ENCODE measurements around the gene RASEF. TPM values are rescaled to one million over a fixed set of nuclear protein-coding genes. Genes with fewer than 3 reads are reported as not detected.
"Not testable (repeated sequence)": the region's sequence is repeated elsewhere in the genome, so short reads cannot be mapped to it uniquely, and the experiment has no call there.

The RASEF gene
- polyA plus RNA-seq (2013, experiment 1 of 2) = not detected
- 0.15 TPM for polyA plus RNA-seq (2013, experiment 2 of 2)

GRCh38 chr9:83062651-83063527, at the start of gene RASEF:
TSS of gene RASEF (minus strand) at chr9:83063142. CDS start at chr9:83062867, 275 bp downstream.
- no peak within 1 kb of the TSS for H3K27ac ChIP-seq (ENCODE audit: low read depth, low read length, severe bottlenecking)
- 1% methylated on average over 67 to 76 of the region's 99 CpGs for WGBS, 2 experiments (ENCODE audit: insufficient coverage in 2 of 2)
- H3K4me1 ChIP-seq (ENCODE audit: control insufficient read depth, insufficient read depth, low read length, poor library complexity, severe bottlenecking) = peaks cover 7% of the 10 kb centered on the region
- no peaks in the 10 kb centered on the region for H3K9me3 ChIP-seq (ENCODE audit: control insufficient read depth, low read length)
- H3K4me3 ChIP-seq (ENCODE audit: extremely low read depth, insufficient read depth, low read length, poor library complexity, severe bottlenecking) = peak within 1 kb of the TSS; percentile 39
- no peaks in the 10 kb centered on the region for H3K36me3 ChIP-seq (ENCODE audit: control insufficient read depth, insufficient read depth, low read length)

GRCh38 chr9:83111169-83111568, 48.2 kb upstream of the RASEF start:
- Histone ChIP-seq H3K9me3 (ENCODE audit: control insufficient read depth, low read length) (no peaks in the 10 kb centered on the region), H3K4me1 (ENCODE audit: control insufficient read depth, insufficient read depth, low read length, poor library complexity, severe bottlenecking) (no peaks in the 10 kb centered on the region), H3K4me3 (ENCODE audit: extremely low read depth, insufficient read depth, low read length, poor library complexity, severe bottlenecking) (no peak overlapping the region), H3K36me3 (ENCODE audit: control insufficient read depth, insufficient read depth, low read length) (no peaks in the 10 kb centered on the region), H3K27ac (ENCODE audit: low read depth, low read length, severe bottlenecking) (no peak overlapping the region)
- no CpG with 5 or more reads among the region's 3 CpGs for WGBS, 2 experiments (ENCODE audit: insufficient coverage in 2 of 2)

- 83 to 93% methylated on average over 2 of the region's 3 CpGs for WGBS, 2 experiments (ENCODE audit: insufficient coverage in 2 of 2)
Measured at GRCh38 chr9:83109296-83109695, 46.4 kb upstream of the RASEF start.

GRCh38 chr9:83108208-83108607, 45.3 kb upstream of the RASEF start:
- Histone ChIP-seq H3K4me3 (ENCODE audit: extremely low read depth, insufficient read depth, low read length, poor library complexity, severe bottlenecking) (no peak overlapping the region), H3K4me1 (ENCODE audit: control insufficient read depth, insufficient read depth, low read length, poor library complexity, severe bottlenecking) (no peaks in the 10 kb centered on the region), H3K36me3 (ENCODE audit: control insufficient read depth, insufficient read depth, low read length) (no peaks in the 10 kb centered on the region), H3K27ac (ENCODE audit: low read depth, low read length, severe bottlenecking) (no peak overlapping the region), H3K9me3 (ENCODE audit: control insufficient read depth, low read length) (no peaks in the 10 kb centered on the region)

More at GRCh38 chr9:83109296-83109695, 46.4 kb upstream of the RASEF start:
- H3K4me3 ChIP-seq (ENCODE audit: extremely low read depth, insufficient read depth, low read length, poor library complexity, severe bottlenecking) = no peak overlapping the region
- H3K4me1 ChIP-seq (ENCODE audit: control insufficient read depth, insufficient read depth, low read length, poor library complexity, severe bottlenecking) = no peaks in the 10 kb centered on the region
- H3K36me3 ChIP-seq (ENCODE audit: control insufficient read depth, insufficient read depth, low read length) = no peaks in the 10 kb centered on the region
- H3K9me3 ChIP-seq (ENCODE audit: control insufficient read depth, low read length) = no peaks in the 10 kb centered on the region
- H3K27ac ChIP-seq (ENCODE audit: low read depth, low read length, severe bottlenecking) = no peak overlapping the region

- no peaks in the 10 kb centered on the region for H3K4me1 ChIP-seq (ENCODE audit: control insufficient read depth, insufficient read depth, low read length, poor library complexity, severe bottlenecking)
- WGBS, 2 experiments (ENCODE audit: insufficient coverage in 2 of 2) = 83 to 94% methylated on average over 2 of the region's 2 CpGs
- H3K9me3 ChIP-seq (ENCODE audit: control insufficient read depth, low read length) = no peaks in the 10 kb centered on the region
- no peaks in the 10 kb centered on the region for H3K36me3 ChIP-seq (ENCODE audit: control insufficient read depth, insufficient read depth, low read length)
- no peak overlapping the region for H3K4me3 ChIP-seq (ENCODE audit: extremely low read depth, insufficient read depth, low read length, poor library complexity, severe bottlenecking)
- no peak overlapping the region for H3K27ac ChIP-seq (ENCODE audit: low read depth, low read length, severe bottlenecking)
Measured at GRCh38 chr9:83106772-83107171, 43.8 kb upstream of the RASEF start.

GRCh38 chr9:83106263-83106662, 43.3 kb upstream of the RASEF start:
- no peaks in the 10 kb centered on the region for H3K4me1 ChIP-seq (ENCODE audit: control insufficient read depth, insufficient read depth, low read length, poor library complexity, severe bottlenecking)
- H3K4me3 ChIP-seq (ENCODE audit: extremely low read depth, insufficient read depth, low read length, poor library complexity, severe bottlenecking) = no peak overlapping the region
- no peaks in the 10 kb centered on the region for H3K9me3 ChIP-seq (ENCODE audit: control insufficient read depth, low read length)
- no peak overlapping the region for H3K27ac ChIP-seq (ENCODE audit: low read depth, low read length, severe bottlenecking)
- H3K36me3 ChIP-seq (ENCODE audit: control insufficient read depth, insufficient read depth, low read length) = no peaks in the 10 kb centered on the region
- WGBS, 2 experiments (ENCODE audit: insufficient coverage in 2 of 2) = 64 to 92% methylated on average over 1 of the region's 1 CpG

- Histone ChIP-seq H3K9me3 (ENCODE audit: control insufficient read depth, low read length) (no peaks in the 10 kb centered on the region), H3K27ac (ENCODE audit: low read depth, low read length, severe bottlenecking) (no peak overlapping the region), H3K4me3 (ENCODE audit: extremely low read depth, insufficient read depth, low read length, poor library complexity, severe bottlenecking) (no peak overlapping the region), H3K36me3 (ENCODE audit: control insufficient read depth, insufficient read depth, low read length) (no peaks in the 10 kb centered on the region), H3K4me1 (ENCODE audit: control insufficient read depth, insufficient read depth, low read length, poor library complexity, severe bottlenecking) (no peaks in the 10 kb centered on the region)
- 100% methylated on average over 1 to 4 of the region's 4 CpGs for WGBS, 2 experiments (ENCODE audit: insufficient coverage in 2 of 2)
Measured at GRCh38 chr9:83097633-83098032, 34.7 kb upstream of the RASEF start.

- not testable (repeated sequence) for H3K36me3 ChIP-seq (ENCODE audit: control insufficient read depth, insufficient read depth, low read length); H3K9me3 ChIP-seq (ENCODE audit: control insufficient read depth, low read length); H3K27ac ChIP-seq (ENCODE audit: low read depth, low read length, severe bottlenecking); H3K4me3 ChIP-seq (ENCODE audit: extremely low read depth, insufficient read depth, low read length, poor library complexity, severe bottlenecking); H3K4me1 ChIP-seq (ENCODE audit: control insufficient read depth, insufficient read depth, low read length, poor library complexity, severe bottlenecking)
- WGBS, 2 experiments (ENCODE audit: insufficient coverage in 2 of 2) = 96 to 97% methylated on average over 16 to 20 of the region's 24 CpGs
Measured at GRCh38 chr9:83093311-83093710, 30.4 kb upstream of the RASEF start.

- Histone ChIP-seq H3K36me3 (ENCODE audit: control insufficient read depth, insufficient read depth, low read length) (no peaks in the 10 kb centered on the region), H3K4me1 (ENCODE audit: control insufficient read depth, insufficient read depth, low read length, poor library complexity, severe bottlenecking) (no peaks in the 10 kb centered on the region), H3K4me3 (ENCODE audit: extremely low read depth, insufficient read depth, low read length, poor library complexity, severe bottlenecking) (no peak overlapping the region), H3K27ac (ENCODE audit: low read depth, low read length, severe bottlenecking) (no peak overlapping the region), H3K9me3 (ENCODE audit: control insufficient read depth, low read length) (no peaks in the 10 kb centered on the region)
- 38 to 93% methylated on average over 1 to 3 of the region's 6 CpGs for WGBS, 2 experiments (ENCODE audit: insufficient coverage in 2 of 2)
Measured at GRCh38 chr9:83081846-83082245, 18.9 kb upstream of the RASEF start.

- Histone ChIP-seq H3K4me3 (ENCODE audit: extremely low read depth, insufficient read depth, low read length, poor library complexity, severe bottlenecking) (no peak overlapping the region), H3K9me3 (ENCODE audit: control insufficient read depth, low read length) (no peaks in the 10 kb centered on the region), H3K27ac (ENCODE audit: low read depth, low read length, severe bottlenecking) (no peak overlapping the region), H3K36me3 (ENCODE audit: control insufficient read depth, insufficient read depth, low read length) (no peaks in the 10 kb centered on the region), H3K4me1 (ENCODE audit: control insufficient read depth, insufficient read depth, low read length, poor library complexity, severe bottlenecking) (no peaks in the 10 kb centered on the region)
- WGBS, 2 experiments (ENCODE audit: insufficient coverage in 2 of 2) = 72 to 79% methylated on average over 2 of the region's 3 CpGs
Measured at GRCh38 chr9:83081010-83081409, 18.1 kb upstream of the RASEF start.

GRCh38 chr9:83075932-83076331, 13.0 kb upstream of the RASEF start:
- H3K27ac ChIP-seq (ENCODE audit: low read depth, low read length, severe bottlenecking); H3K36me3 ChIP-seq (ENCODE audit: control insufficient read depth, insufficient read depth, low read length); H3K4me3 ChIP-seq (ENCODE audit: extremely low read depth, insufficient read depth, low read length, poor library complexity, severe bottlenecking); H3K4me1 ChIP-seq (ENCODE audit: control insufficient read depth, insufficient read depth, low read length, poor library complexity, severe bottlenecking); H3K9me3 ChIP-seq (ENCODE audit: control insufficient read depth, low read length): not testable (repeated sequence)
- WGBS, 2 experiments (ENCODE audit: insufficient coverage in 2 of 2) = 77 to 86% methylated on average over 3 to 4 of the region's 7 CpGs
